ENCODE measurements around the gene PPP6R1. TPM values are rescaled to one million over a fixed set of nuclear protein-coding genes. Genes with fewer than 3 reads are reported as not detected.

Gene PPP6R1
- total RNA-seq, 1 experiment from 2014 or later = 79.7 TPM

- Histone ChIP-seq H2BK15ac (ENCODE audit: low read depth, low read length) (no peak overlapping the region), H3K9ac (ENCODE audit: extremely low read depth, insufficient read length, low read length) (no peak overlapping the region), H3K79me2 (ENCODE audit: insufficient read depth, low read length) (peaks cover 12% of the 10 kb centered on the region; the same call in 1 of the 2 replicates), H3K9me3 (ENCODE audit: control insufficient read depth, low read depth, low read length) (no peaks in the 10 kb centered on the region), H3K14ac (ENCODE audit: insufficient read depth, low read length) (no peak overlapping the region), H2BK120ac (ENCODE audit: low read depth, low read length, poor library complexity, severe bottlenecking) (no peak overlapping the region), H2BK20ac (ENCODE audit: low read depth, low read length, poor library complexity, severe bottlenecking) (no peak overlapping the region), H4K5ac (ENCODE audit: insufficient read length, low read depth, low read length) (no peak overlapping the region), H3K79me1 (ENCODE audit: insufficient read depth, low read depth, low read length, poor library complexity, severe bottlenecking) (no peaks in the 10 kb centered on the region), H3T11ph (ENCODE audit: low read length) (no peak overlapping the region), H3K23ac (ENCODE audit: insufficient read length, low read depth, low read length) (no peak overlapping the region), H3K27me3 (ENCODE audit: insufficient read depth, low read length) (no peaks in the 10 kb centered on the region), H4K20me1 (ENCODE audit: control insufficient read depth, insufficient read depth, insufficient read length) (no peaks in the 10 kb centered on the region), H3K18ac (ENCODE audit: insufficient read length, low read depth, low read length) (no peak overlapping the region), H3K4me1 (ENCODE audit: insufficient read depth, low read length) (no peaks in the 10 kb centered on the region), H2AFZ (ENCODE audit: low read length) (no peak overlapping the region), H3K4ac (ENCODE audit: low read depth, low read length) (no peak overlapping the region), H3K56ac (ENCODE audit: insufficient read length, low read depth, low read length) (no peak overlapping the region), H3K27ac (ENCODE audit: insufficient read length, low read depth, low read length) (no peak overlapping the region), H2BK5ac (ENCODE audit: insufficient read length, low read length) (no peak overlapping the region), H4K8ac (replicated peaks; ENCODE audit: insufficient read length, low read depth, low read length) (no peak overlapping the region), H3K23me2 (ENCODE audit: insufficient read length, low read depth, low read length, poor library complexity, severe bottlenecking) (no peaks in the 10 kb centered on the region), H2BK12ac (ENCODE audit: insufficient read length, low read depth, low read length) (no peak overlapping the region), H2AK5ac (ENCODE audit: insufficient read length, low read length) (no peak overlapping the region), H4K91ac (ENCODE audit: insufficient read length, low read depth, low read length) (no peak overlapping the region), H3K4me2 (ENCODE audit: insufficient read depth, insufficient read length, low read length) (no peak overlapping the region)
- TF ChIP-seq CTCF (conservative IDR thresholded peaks at IDR 0.05) = no peak
- Mint-ChIP-seq H3K4me1 (peaks cover 0 to 5% of the 10 kb centered on the region in 2 experiments; a peak in 1 of 4 replicates), H3K9me3 (no peaks in the 10 kb centered on the region), H3K36me3 (ENCODE audit: insufficient read depth in 1 of 3, low read depth in 3 of 3) (peaks cover 9 to 39% (median 35%) of the 10 kb centered on the region in 3 experiments; a peak in 6 of 7 replicates), H3K4me3 (no peak overlapping the region), H3K27me3 (ENCODE audit: low read depth) (no peaks in the 10 kb centered on the region; the same call in 1 of the 2 replicates), H3K27ac (no peak overlapping the region)
- WGBS (ENCODE audit: extremely low coverage, insufficient read length, low lambda C conversion rate) = no CpG with 5 or more reads among the region's 10 CpGs
- no peak for DNase-seq
Measured at GRCh38 chr19:55247621-55248099, 11.2 kb downstream of the PPP6R1 start.

Measured in H9 (cell line).